Activated CD4-positive, alpha-beta T cell treated with anti-CD3 and anti-CD28 coated beads, Interleukin-2, amount 50 U/mL, for 24 hours (primary cell): ENCODE measurements around the gene SYTL2.

Experiments
- DNase-seq, 2 donors: peaks; one replicate each; pipeline ENCODE4 v3.0.0-alpha.2; 2020; ENCODE audit warnings: low read depth in 1 of 2, low spot score in 1 of 2

The SYTL2 gene

DNA sequence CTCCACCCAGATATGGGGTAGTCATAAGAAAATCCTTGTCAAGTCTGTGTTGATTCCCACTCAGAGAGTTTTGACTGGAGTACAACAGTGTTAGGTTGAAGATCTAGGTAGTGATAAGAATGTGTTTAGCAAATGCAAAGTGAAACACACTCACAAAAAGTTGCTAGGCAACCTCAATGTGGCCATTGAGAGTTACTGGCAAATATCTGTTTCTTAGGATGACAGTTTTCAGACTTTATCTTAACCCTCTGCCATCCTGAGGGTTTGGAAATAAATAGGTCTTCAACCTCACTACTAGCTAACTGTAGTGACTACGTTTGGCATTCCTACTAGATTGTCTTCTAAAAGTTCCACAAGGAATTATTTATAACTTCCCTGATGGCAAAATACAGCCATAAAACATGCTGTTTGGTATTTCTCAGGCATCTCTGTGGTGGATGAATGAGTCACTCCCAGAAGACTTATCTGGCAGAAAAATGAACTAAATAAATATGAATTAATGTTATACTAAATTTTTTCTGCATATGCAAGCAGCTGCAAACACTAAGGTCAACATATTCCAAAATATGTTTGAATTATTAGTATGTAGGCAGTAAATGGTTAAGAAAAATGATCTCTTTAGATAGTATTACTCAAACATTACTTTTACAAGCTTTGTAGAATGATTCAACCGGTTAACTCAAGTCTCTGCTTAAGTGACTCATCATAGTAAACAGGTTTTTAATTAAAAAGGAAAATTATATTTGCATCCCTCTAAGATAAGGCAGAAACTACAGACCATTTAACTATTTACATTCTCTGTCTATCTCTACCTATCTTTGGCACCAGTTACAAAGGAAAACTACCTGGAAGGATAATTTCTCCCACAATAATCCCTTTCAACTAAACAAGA is 17.1 kb upstream of the SYTL2 start:
- DNase-seq, result no peak

DNA sequence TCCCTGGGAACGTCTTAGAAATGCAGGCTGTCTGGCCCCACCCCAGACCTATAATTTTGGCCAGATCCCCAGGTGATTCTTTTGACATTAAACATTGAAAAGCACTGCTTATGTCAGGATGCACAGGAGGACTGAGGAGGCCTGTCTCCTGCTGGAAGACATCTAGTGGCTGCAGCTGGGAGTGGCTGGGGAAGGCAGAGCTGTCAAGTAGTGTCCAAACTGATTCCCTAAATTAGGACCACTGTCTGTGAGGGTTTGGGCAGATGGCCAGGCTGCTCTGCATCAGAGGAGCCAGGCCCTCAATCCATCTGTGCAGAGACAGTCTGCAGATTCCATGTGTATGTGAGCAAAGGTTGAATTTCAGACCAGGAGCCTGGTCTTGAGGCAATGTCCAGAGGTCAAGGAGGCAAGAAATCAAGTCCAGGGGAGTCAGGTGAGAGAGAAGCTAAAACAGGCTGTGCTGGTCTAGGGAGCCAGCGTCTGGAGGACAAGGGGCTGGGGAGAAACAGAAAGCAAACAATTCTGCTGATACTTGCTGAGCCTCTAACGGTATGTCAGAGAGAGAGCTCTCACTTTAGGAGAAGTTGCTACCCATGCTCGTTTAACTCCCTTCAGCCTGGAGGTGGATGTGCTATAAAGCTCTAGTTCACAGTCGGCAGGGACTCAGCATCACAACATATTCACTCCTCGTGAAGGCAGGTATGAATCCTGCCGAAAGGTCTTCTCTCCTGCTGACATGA is 15.3 kb upstream of the SYTL2 start:
- DNase-seq, result no peak

DNA sequence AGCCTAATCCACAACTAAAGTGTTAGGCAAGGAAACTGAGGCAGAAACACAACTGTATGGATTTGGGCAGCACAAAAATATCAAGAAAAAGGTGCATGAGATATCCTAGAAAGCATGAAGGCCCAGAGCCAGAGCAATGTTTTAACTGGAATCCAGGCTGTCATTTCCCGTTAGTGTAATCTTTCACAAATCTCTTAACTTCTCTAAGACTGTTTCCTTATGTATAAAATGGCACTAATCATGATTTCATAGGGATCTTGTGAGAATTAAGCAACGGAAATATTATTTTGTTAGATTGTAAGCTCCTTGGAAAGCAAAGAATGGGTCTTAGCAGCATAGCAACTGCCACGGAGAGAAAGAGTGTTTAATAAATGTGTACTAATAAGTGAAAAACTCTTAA is 14.7 kb upstream of the SYTL2 start:
- no peak for DNase-seq

DNA sequence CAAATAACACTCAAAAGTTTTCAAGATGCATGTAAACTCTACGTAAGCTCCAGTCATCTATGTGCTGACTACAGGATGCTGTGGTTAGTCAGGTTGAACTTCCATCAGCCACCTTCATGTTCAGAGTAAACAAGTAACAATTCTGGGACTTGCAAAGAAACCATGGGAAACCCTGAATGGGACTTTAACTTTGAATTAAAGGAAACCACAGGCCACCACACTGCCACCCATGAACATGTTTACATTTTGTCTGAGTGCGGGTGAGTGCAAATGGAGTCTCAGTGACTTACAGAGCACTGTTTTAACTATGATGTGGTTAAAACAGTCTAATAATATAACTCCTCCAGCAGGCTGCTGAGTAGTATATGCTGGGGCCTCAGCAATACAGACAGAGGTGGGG is 12.9 kb upstream of the SYTL2 start:
- peak in 1 of 2 donors; percentile 41 for DNase-seq

DNA sequence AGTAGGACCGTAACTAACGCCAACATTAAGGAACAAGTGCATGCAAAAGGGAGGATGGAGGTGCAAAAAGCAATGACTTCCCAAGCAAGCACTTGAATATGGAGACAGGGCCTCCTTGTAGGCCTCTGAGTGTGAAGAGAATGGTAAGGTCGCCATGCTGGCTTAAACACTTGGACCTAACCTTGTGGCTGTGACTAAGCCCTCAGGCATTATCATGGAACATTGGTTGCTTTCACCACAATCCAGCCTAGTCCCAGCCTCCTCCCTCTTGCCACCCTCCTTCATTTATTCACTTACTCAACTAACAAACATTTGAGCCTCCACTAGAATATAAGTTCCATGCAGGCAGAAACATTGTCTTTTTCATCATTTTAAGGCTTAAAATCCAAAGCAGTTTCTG is 11.9 kb upstream of the SYTL2 start:
- no peak for DNase-seq

GRCh38 chr11:85821636-85822035 is 10.7 kb upstream of the SYTL2 start:
- no peak for DNase-seq

DNA sequence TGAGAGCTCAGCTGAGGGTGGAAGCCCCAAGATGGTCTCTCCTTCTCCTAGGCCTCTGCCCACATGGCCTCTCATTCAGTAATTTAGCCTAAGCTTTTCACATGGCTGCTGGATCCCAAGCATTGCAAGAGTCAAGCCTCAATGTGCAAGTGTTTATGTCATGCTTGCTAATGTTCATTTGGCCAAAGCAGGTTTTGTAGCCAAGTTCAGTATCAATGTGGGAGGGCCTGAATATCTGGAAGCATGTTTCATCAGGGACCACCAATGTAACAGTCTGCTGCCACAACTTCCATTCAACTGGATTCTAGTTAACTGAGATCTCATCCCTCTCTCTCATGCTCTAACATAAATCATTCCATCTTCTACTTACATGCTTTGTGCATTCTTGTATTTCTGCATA is 8.5 kb upstream of the SYTL2 start:
- no peak for DNase-seq

GRCh38 chr11:85815186-85815931 is 4.4 kb upstream of the SYTL2 start:
- no peak for DNase-seq

DNA sequence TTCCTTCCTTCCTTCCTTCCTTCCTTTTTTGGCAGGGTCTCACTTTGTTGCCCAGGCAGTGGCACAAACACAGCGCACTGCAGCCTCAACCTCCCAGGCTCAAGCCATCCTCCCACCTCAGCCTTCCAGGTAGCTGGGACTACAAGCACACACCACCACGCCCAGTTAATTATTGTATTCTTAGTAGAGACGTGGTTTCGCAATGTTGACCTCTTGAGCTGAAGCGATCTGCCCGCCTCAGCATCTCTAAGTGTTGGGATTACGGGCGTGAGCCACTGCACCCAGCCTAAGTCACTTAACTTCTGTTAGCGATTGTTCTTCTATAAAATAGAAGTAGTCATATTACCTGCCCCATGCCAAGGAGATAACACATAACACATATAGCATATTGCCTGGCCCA is 2.8 kb upstream of the SYTL2 start:
- no peak for DNase-seq

DNA sequence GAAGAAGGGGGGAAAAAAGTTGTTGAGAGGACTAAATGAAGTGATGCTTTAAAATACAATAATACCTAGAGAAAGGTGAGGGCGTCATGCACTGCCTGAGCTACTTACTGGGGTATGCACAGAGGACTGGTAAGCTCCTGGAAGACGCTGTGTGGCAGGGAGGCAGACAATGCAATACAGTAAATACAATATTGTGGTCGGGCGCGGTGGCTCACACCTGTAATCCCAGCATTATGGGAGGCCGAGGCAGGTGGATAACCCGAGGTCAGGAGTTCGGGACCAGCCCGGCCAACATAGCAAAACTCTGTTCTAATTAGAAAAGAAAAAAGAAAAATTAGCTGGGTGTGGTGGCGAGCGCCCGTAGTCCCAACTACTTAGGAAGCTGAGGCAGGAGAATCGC is 683 bp upstream of the SYTL2 start:
- DNase-seq, result no peak

GRCh38 chr11:85810521-85810870 is 445 bp downstream of the SYTL2 start:
- DNase-seq, result no peak

DNA sequence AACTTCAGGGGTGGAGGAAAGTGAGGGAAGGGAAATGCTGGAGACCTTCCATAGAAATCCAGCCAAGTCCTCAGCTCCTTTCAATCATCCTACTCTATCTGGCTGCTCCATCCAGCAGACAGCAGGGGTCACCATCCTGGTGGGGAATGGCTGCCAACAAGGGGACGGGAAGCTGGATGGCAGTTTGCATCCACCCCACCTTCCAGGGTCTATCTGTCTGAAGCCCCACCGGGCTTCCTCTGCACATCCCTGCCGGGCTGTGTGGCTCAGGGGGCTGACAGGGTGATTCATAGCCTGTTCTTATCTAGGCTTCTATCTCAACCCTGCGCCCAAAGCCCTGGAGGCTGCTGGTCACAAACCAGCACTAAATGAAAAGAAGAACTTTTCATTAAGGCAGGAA is 1.1 kb downstream of the SYTL2 start:
- no peak for DNase-seq

- DNase-seq, result no peak
Measured at GRCh38 chr11:85809191-85809590, 1.8 kb downstream of the SYTL2 start.

GRCh38 chr11:85806876-85807275 is 4.1 kb downstream of the SYTL2 start:
- no peak for DNase-seq

DNA sequence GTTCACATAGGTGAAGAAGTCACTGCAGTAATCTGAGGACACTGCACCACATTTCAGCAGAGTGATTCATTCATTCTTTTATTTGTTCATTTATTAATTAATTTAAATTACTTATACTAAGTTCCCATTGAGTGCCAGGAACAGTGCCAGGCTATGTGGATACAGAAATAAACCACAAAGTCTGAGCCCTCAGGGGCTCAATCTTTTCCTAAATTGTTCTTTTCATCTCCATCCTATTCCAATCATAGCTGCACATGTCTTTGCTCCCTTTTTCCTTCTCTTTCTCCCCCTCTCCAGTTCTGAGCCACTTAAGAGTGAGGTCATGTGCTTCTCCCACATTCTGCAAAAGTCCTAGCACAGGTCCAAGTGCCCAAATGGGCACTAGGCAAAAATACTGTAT is 4.9 kb downstream of the SYTL2 start:
- no peak for DNase-seq

DNA sequence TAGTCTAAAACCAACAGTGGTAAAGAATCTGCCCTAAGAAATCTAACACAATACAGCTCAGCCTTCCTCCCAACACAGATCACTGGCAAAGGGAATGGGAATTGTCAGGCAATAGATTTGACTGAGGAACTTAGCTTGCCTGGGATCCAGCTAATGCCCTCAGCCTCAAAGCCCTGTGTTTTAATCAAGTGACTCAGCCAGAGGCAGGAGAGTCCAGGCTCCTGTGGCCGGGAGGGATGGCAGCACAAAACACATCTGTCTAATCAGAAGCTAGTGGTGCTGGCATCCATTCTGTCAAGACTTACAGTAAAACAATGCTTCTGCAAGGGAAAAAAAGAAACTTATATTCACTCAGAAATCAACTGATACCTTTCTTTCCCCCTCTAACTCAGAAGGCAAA is 5.6 kb downstream of the SYTL2 start:
- no peak for DNase-seq

- no peak for DNase-seq
Measured at GRCh38 chr11:85803920-85804319, 7.0 kb downstream of the SYTL2 start.

DNA sequence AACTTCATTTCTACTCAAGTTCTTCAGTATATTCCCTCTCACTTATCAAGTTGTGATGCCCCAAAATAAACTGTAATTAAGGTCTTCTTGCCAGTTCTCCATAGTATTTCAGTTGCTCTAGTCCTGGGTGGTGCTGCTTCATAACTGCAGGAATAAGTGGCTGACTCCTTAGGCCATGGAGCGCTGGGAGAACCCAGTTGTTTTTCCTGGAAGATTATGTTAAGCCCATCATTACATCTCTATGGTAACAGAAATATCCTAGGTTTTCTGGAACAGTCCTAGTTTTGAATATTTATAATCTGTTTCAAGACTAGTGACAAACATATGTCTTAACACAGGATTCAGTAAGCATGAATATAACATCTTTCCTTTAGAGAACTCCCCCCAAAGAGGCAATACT is 7.6 kb downstream of the SYTL2 start:
- DNase-seq, result no peak

- no peak for DNase-seq
Measured at GRCh38 chr11:85801527-85801926, 9.4 kb downstream of the SYTL2 start.

- no peak for DNase-seq
Measured at GRCh38 chr11:85800595-85801342, 10.2 kb downstream of the SYTL2 start.

- DNase-seq, result no peak
Measured at GRCh38 chr11:85799142-85799541, 11.8 kb downstream of the SYTL2 start.
